Osteocyte (in vitro differentiated cells): ENCODE data around the gene GJA3. TPM values are rescaled to one million over a fixed set of nuclear protein-coding genes. Genes with fewer than 3 reads are reported as not detected.

Experiments
- DNase-seq: peaks from one replicate; pipeline ENCODE4 v3.0.0; 2021; ENCODE audit warnings: mixed read lengths; ENCODE audit not compliant: unreplicated experiment; ENCODE audit errors: extremely low spot score
- H3K27ac Mint-ChIP-seq: one replicate; pipeline ENCODE4 v1.8.0; 2021; ENCODE audit warnings: mild to moderate bottlenecking, mixed read lengths; ENCODE audit not compliant: unreplicated experiment
- H3K27me3 Mint-ChIP-seq: one replicate; pipeline ENCODE4 v1.8.0; 2021; ENCODE audit warnings: mixed read lengths; ENCODE audit not compliant: unreplicated experiment
- H3K36me3 Mint-ChIP-seq: one replicate; pipeline ENCODE4 v1.8.0; 2021; ENCODE audit warnings: mixed read lengths; ENCODE audit not compliant: unreplicated experiment
- H3K4me1 Mint-ChIP-seq: one replicate; pipeline ENCODE4 v1.8.0; 2021; ENCODE audit warnings: mixed read lengths; ENCODE audit not compliant: unreplicated experiment
- H3K4me3 Mint-ChIP-seq: one replicate; pipeline ENCODE4 v1.8.0; 2021; ENCODE audit warnings: mild to moderate bottlenecking, moderate library complexity, mixed read lengths; ENCODE audit not compliant: unreplicated experiment
- H3K9me3 Mint-ChIP-seq: one replicate; pipeline ENCODE4 v1.8.0; 2021; ENCODE audit warnings: mixed read lengths; ENCODE audit not compliant: unreplicated experiment
- CTCF ChIP-seq: fragments of 200-600 bp; sonication (generic); IDR thresholded peaks from 2 replicates; pipeline ENCODE4 v1.5.0; 2021; ENCODE audit warnings: antibody characterized with exemption, mild to moderate bottlenecking, moderate library complexity
- total RNA-seq: library from RNA; stranded (reverse); gene quantifications from 2 replicates; pipeline ENCODE4 v1.2.1, GENCODE V29; 2021

Gene GJA3
- total RNA-seq, 1 donor from 2014 or later, result not detected

GRCh38 chr13:20125783-20126165 lies 35.1 kb downstream of the GJA3 start:
- H3K4me3 Mint-ChIP-seq, result no peak overlapping the region

GRCh38 chr13:20125129-20125782 lies 35.6 kb downstream of the GJA3 start:
- Mint-ChIP-seq H3K27ac (no peak overlapping the region), H3K4me3 (no peak overlapping the region), H3K27me3 (peaks cover 15% of the 10 kb centered on the region), H3K9me3 (no peaks in the 10 kb centered on the region), H3K4me1 (peaks cover 21% of the 10 kb centered on the region), H3K36me3 (no peaks in the 10 kb centered on the region)
- TF ChIP-seq CTCF, result no peak
- no peak for DNase-seq

More at GRCh38 chr13:20125783-20126165, 35.1 kb downstream of the GJA3 start:
- no peaks in the 10 kb centered on the region for H3K9me3 Mint-ChIP-seq
- no peak for TF ChIP-seq CTCF
- peaks cover 20% of the 10 kb centered on the region for H3K4me1 Mint-ChIP-seq
- DNase-seq, result no peak
- H3K36me3 Mint-ChIP-seq, result no peaks in the 10 kb centered on the region
- no peak overlapping the region for H3K27ac Mint-ChIP-seq
- peaks cover 15% of the 10 kb centered on the region for H3K27me3 Mint-ChIP-seq

GRCh38 chr13:20124303-20124702 lies 36.5 kb downstream of the GJA3 start:
- Mint-ChIP-seq H3K36me3 (no peaks in the 10 kb centered on the region), H3K4me3 (no peak overlapping the region), H3K9me3 (no peaks in the 10 kb centered on the region), H3K4me1 (peaks cover 28% of the 10 kb centered on the region), H3K27ac (no peak overlapping the region), H3K27me3 (peaks cover 15% of the 10 kb centered on the region)
- TF ChIP-seq CTCF, result no peak
- DNase-seq, result no peak

- no peak overlapping the region for H3K27ac Mint-ChIP-seq
- H3K36me3 Mint-ChIP-seq, result no peaks in the 10 kb centered on the region
- peaks cover 13% of the 10 kb centered on the region for H3K27me3 Mint-ChIP-seq
- H3K4me1 Mint-ChIP-seq, result peaks cover 28% of the 10 kb centered on the region
- no peak for TF ChIP-seq CTCF
- peak overlapping the region; percentile 57 for H3K4me3 Mint-ChIP-seq
- DNase-seq, result no peak
- H3K9me3 Mint-ChIP-seq, result no peaks in the 10 kb centered on the region
These were observed 39.7 kb downstream of the GJA3 start for GRCh38 chr13:20121159-20121525.

GRCh38 chr13:20119960-20120359 lies 40.9 kb downstream of the GJA3 start:
- Mint-ChIP-seq H3K9me3 (no peaks in the 10 kb centered on the region), H3K27ac (peak overlapping the region; percentile 80), H3K4me1 (peaks cover 20% of the 10 kb centered on the region), H3K4me3 (peak overlapping the region; percentile 64), H3K27me3 (peaks cover 7% of the 10 kb centered on the region), H3K36me3 (no peaks in the 10 kb centered on the region)
- no peak for DNase-seq
- TF ChIP-seq CTCF, result no peak
